Hepatocyte (in vitro differentiated cells): ENCODE results near the gene POP5.
A peak's percentile ranks its signal among the peaks of the same experiment; 100 is the strongest.

Source experiments
- EZH2 ChIP-seq: fragments of 200-600 bp; sonication (generic); IDR thresholded peaks from 2 replicates; pipeline ENCODE4 v1.6.1; 2016; ENCODE audit warnings: antibody characterized with exemption, mild to moderate bottlenecking, borderline replicate concordance
- EZH2phosphoT487 ChIP-seq: fragments of 200-600 bp; sonication (generic); IDR thresholded peaks from one replicate; pipeline ENCODE4 v1.6.1; 2018; ENCODE audit warnings: antibody characterized with exemption, mild to moderate bottlenecking, low read depth, moderate library complexity; ENCODE audit not compliant: unreplicated experiment, severe bottlenecking
- TF ChIP-seq, protein P1 (sequence below): fragments of 200-600 bp; sonication (generic); IDR thresholded peaks from 2 replicates; pipeline ENCODE4 v1.5.1; 2016; ENCODE audit warnings: antibody characterized with exemption, mild to moderate bottlenecking; ENCODE audit not compliant: poor library complexity

DNA sequence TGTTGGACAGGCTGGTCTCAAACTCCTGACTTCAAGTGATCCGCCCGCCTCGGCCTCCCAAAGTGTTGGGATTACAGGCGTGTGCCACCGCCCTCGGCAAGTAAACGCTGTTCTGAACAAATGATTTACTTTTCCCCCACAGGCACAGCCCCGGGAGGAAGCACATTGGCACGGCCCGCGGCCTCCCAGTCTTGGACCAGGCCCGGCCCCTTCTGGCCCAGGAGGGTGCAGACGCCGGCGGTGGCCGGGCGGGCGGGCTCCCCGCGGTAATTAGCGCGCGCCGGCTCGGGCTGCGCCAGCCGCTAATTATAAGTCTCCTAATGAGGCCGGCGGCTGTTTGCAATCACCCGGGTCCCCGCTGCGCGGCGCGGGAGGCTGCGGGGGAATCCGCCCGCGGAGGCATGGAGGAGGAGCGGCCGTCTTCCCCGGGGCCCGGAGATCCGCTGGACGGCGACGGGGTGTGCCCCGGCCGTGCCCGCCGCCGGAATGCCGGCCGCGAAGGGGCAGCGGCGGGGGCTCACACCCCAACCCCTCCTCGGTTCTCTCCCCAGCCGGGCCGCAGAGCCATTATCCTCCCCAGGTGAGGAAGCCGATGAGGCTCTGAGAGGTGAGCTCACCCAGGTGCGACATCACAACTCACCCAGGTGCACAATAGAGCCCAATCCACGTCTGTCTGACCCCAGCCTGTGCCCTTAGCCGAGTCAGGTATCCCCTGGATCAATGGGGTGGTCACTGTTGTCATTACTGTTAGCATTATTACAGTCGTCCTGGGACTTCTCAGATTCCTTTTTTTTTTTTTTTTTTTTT is 3.3 kb upstream of the POP5 start:
- TF ChIP-seq, protein P1, sequence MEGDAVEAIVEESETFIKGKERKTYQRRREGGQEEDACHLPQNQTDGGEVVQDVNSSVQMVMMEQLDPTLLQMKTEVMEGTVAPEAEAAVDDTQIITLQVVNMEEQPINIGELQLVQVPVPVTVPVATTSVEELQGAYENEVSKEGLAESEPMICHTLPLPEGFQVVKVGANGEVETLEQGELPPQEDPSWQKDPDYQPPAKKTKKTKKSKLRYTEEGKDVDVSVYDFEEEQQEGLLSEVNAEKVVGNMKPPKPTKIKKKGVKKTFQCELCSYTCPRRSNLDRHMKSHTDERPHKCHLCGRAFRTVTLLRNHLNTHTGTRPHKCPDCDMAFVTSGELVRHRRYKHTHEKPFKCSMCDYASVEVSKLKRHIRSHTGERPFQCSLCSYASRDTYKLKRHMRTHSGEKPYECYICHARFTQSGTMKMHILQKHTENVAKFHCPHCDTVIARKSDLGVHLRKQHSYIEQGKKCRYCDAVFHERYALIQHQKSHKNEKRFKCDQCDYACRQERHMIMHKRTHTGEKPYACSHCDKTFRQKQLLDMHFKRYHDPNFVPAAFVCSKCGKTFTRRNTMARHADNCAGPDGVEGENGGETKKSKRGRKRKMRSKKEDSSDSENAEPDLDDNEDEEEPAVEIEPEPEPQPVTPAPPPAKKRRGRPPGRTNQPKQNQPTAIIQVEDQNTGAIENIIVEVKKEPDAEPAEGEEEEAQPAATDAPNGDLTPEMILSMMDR: peak; percentile 49
- TF ChIP-seq EZH2: no peak
- no peak for TF ChIP-seq EZH2phosphoT487
